ENCODE measurements around the gene STC2.

The STC2 gene

DNA sequence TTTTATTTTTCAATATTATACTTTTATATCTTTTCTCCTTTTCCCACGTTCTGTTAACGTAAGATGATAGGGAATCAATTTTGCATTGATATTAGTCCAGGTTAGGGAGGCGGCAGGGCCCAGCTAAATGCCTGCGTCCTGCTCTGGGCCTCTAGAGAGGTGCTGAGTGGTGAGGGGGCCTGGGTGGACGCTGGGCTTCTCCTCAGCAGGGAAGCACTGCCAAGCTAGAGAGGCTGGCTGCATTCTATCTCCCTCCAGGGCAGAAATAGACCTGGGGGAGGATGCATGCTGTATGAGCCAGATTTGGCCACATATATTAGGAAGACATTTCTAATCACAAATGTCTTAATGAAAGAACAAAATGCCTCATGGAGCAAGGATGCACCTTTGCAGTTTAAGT, 49.6 kb downstream of the STC2 start:
- TF ChIP-seq, protein P1, sequence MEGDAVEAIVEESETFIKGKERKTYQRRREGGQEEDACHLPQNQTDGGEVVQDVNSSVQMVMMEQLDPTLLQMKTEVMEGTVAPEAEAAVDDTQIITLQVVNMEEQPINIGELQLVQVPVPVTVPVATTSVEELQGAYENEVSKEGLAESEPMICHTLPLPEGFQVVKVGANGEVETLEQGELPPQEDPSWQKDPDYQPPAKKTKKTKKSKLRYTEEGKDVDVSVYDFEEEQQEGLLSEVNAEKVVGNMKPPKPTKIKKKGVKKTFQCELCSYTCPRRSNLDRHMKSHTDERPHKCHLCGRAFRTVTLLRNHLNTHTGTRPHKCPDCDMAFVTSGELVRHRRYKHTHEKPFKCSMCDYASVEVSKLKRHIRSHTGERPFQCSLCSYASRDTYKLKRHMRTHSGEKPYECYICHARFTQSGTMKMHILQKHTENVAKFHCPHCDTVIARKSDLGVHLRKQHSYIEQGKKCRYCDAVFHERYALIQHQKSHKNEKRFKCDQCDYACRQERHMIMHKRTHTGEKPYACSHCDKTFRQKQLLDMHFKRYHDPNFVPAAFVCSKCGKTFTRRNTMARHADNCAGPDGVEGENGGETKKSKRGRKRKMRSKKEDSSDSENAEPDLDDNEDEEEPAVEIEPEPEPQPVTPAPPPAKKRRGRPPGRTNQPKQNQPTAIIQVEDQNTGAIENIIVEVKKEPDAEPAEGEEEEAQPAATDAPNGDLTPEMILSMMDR (conservative IDR thresholded peaks at IDR 0.05) = no peak

DNA sequence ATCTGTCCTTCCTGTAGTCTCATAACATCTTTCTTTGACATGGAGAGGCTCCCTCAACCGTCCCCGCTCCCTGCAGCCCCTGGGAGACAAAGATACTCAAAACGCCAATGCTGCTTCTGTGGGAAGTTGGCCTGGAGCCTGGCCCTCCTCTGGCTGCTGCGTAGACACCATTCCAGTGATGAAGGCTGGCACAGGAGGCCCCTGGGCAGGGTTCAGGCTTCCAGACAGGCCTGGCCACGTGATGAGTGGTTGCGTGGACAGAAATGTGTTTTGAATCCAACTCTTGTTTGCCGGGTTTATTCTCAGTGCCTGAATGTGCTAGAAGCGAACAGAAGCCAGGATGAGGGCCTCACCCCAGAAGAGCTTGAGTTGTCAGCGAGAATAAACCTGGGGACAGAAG, 50.0 kb downstream of the STC2 start:
- TF ChIP-seq, protein P1 (conservative IDR thresholded peaks at IDR 0.05) = no peak
- no peak overlapping the region for H3K27ac ChIP-seq

More for the DNA sequence above, 49.6 kb downstream of the STC2 start:
- no peak overlapping the region for H3K27ac ChIP-seq

DNA sequence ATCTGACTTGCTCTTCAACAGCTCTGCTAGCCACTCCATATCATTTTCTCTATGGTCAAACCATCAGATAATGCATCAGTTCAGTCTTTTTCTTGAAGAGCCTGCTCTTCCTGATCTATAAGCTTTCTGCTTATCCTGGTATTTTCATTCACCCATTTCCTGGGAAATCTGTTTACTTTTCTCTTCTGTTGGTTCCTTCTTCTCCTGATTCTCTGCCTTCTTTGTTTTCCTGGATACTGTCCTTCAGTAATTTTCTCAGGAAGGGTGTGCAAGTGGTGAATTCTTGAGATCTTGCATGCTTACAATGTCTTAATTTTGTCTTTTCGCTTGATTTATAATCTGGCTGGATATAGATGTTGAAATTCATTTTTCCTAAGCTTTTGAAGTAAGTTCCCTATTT, 53.4 kb downstream of the STC2 start:
- H3K27ac ChIP-seq = no peak overlapping the region
- TF ChIP-seq, protein P1 (conservative IDR thresholded peaks at IDR 0.05) = no peak

DNA sequence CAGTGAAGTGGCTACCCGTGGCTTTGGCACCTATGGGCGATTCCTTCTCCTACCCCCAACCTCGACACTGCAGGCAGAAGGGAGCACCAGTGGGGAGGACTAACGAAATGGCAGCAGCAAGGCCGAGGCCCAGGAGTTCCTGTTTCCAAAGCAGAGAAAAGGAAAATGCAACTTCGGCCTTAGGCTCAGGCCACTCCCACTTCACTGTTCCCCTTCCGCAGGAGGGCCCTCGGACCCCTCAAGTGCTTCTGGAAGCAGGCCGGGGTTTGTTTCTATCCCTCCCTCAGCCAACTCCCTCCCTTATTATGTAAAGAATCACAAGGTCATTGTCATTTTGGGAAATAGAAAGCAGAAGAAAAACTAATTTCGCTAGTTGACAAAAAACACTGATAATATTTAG, 56.8 kb downstream of the STC2 start:
- TF ChIP-seq, protein P1 (conservative IDR thresholded peaks at IDR 0.05) = no peak
- H3K27ac ChIP-seq = no peak overlapping the region

DNA sequence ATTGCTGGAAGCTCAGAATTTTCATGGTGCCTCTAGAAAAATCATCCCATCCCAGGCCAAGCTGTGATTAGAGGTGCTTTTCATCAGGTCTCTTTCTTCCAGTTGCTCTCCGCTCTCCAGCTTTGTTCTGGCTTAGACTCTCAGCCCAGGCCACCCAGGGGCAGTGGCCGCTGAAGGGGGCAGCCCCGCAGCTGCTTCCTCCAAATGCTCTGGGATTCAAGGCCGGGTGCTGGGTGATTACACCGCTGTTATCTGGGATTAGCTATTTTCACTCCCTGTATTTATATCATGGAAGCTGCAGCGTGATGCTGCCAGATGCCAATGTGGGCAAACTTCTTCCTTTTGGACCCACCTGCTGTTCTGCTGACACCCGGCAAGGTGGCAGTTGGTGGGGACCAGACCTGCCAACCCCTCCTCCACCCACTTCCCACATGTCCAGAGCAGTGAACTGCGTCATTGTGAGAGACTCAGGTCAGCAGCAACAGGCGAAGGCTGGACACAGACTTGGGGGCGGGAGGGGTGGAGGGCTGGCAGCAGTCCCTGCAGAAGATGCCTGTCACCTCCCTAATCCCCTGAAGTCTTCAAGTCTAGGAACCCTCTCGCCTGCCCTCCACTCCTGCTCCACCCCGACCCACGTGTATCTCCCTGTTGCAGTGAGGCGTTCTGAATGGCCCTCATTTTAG, 59.3 kb downstream of the STC2 start:
- no peak overlapping the region for H3K27ac ChIP-seq
- TF ChIP-seq, protein P1 (conservative IDR thresholded peaks at IDR 0.05) = no peak

DNA sequence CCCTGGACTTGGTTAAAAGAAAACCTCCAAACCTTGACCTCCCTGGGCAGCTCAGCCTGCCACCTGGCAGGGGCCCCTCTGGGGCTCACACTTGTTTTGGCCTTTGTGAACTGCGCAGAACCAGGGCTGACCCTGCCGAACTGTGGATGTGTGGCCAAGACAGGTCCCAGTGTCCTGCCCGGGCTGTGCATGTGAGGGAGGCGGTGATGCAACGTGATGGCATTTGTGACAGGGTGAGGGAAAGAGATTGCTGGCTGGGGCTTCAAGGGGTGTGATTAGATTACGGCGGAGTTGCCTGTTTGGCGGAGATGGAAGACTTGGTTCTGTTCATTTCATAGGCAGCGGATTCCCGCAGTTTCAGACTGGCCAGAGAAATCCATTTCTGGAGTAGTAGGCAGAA, 62.8 kb downstream of the STC2 start:
- TF ChIP-seq, protein P1 (conservative IDR thresholded peaks at IDR 0.05) = no peak
- H3K27ac ChIP-seq = no peak overlapping the region

All from VCaP (cell line).